CD4-positive, alpha-beta T cell treated with Interleukin-1 beta for 1 hour (primary cell): ENCODE data around the gene SEMA4D.

Experiments used
- DNase-seq, 2 donors: peaks; one replicate each; pipeline ENCODE4 v3.0.0-alpha.2; 2020 to 2022

Gene SEMA4D

DNA sequence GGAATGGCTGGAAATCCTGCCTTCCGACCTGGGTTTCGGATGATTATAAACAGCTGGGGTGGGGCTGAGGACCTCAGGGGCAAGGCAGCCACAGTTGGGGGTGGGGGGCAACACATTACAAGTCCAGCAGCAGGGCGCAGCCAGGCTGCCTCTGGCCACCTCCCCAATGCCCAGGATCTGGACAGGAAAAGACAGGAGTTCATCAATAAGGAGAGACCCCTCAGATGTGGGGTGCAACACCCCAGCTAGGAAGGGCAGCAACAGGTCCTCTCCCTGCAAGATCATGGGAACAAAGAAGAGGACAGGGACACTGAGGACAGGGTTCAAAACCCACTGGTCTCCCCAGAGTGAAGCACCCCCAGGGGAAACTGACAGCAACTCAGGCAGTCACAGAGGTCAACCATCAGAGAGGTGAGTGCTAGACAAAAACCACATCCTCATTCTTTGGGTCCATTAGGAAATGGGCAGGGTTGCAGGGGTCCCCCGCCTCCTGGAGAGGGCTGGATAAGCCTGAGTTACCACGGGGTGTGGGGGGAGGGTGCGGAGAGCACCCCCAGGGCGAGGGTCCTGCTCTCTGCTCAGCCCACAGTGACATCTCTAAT, 33.5 kb downstream of the SEMA4D start:
- DNase-seq = no peak

- DNase-seq = no peak
Observed at GRCh38 chr9:89462817-89463683, 34.9 kb downstream of the SEMA4D start.

- DNase-seq = no peak
Observed at GRCh38 chr9:89462199-89462598, 35.7 kb downstream of the SEMA4D start.

- no peak for DNase-seq
Observed at GRCh38 chr9:89461265-89461664, 36.6 kb downstream of the SEMA4D start.

- no peak for DNase-seq
Observed at GRCh38 chr9:89460551-89460950, 37.4 kb downstream of the SEMA4D start.

DNA sequence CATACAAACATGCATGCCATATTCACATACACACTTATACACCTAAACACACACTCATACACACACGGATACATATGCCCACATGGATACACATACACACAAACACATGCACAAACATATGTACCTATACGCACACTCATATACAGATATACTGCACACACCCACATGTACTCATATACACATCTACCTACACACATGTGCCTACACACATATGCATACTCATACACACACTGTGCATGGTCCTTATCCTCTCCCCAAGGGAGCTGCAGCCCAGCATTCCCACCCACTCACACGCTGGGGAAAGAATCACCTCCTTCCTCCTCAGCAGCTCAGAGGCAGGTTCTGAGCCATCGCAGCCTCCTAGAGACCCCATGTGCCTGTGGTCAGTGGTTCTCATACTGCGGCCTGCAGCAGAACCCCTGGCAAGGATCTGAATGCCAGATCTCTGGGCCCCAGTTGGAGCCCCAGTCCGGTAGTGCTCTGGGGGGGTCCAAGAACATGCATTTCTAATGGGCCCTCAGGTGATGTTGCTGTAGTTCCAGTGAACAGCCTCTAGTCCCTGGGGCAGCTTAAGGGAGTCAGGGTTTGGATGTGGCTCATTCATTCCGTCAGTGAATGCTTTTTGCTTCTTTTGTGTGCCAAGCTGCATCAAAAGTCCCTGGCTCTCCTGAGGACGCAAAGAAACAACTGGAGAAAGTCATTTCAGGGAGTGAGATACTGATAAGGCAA, 39.0 kb downstream of the SEMA4D start:
- DNase-seq = no peak

DNA sequence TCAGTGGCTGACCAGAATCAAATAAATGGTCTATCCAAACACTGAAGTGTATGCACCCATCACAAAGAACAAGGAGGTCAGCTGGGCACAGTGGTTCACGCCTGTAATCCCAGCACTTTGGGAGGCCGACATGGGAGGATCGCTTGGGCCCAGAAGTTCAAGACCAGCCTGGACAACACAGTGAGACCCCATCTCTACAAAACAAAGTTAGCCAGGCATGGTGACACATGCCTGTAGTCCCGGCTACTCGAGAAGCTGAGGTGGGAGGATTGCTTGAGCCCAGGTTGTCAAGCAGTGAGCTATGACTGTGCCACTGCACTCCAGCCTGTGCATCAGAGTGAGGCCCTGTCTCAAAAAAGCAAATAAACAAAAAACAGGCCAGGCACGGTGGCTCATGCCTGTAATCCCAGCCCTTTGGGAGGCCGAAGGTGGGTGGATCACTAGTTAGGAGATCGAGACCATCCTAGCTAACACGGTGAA, 40.5 kb downstream of the SEMA4D start:
- DNase-seq = no peak

GRCh38 chr9:89455356-89455824, 42.5 kb downstream of the SEMA4D start:
- DNase-seq = peak; percentile 50

DNA sequence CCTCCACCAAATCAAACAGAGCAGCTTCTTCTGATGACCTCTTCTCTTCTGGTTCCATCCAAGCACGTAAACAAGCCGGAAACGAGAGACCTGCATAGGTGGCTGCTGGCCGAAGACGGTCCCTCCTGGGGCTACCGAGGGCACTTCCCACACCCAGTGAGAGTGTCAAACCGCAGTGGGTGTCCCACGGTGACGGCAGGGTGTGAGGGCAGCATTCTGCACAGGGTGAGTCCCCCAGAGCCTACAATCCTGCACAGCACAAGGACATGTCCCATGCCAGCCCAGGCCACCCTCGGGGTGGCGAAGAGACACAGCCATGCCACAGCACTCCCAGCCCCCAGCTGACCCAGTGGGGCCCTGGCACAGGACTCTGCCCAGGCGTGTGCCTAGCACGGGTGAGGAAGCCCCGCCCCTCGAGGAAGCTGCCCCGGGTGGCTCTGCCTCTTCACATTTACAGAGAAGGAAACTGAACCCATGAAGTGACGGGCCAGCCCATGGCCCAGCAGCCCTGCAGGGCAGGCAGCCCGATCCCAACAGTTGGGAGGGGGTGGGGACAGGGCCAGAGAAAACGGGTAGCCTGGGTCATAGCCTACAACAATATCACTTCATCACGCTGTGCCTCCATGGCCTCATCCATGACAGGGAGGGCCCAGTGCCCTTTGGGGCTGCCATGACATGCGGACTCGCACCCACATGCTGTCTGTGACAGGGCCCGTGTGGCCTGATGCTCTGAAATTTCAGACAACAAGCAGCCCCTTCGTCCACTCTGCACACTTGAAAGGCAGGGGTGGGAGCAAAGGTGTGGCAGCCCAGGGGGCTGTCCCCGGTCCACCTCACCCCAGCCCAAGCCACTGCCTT, 43.2 kb downstream of the SEMA4D start:
- DNase-seq = no peak

DNA sequence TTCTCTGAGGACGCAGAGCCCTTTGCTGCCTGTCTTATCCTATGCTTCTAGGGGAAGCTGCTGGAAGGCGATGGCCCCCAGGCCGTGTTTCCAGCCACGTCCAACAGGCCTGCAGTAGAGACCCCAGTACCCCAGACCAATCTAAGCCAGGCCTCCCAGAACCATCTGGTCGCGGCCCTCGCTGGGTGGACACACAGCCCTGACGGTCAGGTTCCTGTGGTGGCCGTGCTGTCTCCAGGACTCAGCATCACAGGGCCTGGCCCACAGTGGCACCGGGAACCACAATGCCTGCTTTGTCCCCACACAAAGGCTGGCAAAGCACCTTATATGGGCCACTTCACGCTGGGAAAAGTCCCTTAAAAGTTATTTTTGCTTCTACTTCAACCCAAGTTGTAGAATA, 44.5 kb downstream of the SEMA4D start:
- DNase-seq = no peak

GRCh38 chr9:89452561-89452960, 45.4 kb downstream of the SEMA4D start:
- DNase-seq = no peak

GRCh38 chr9:89450213-89450612, 47.7 kb downstream of the SEMA4D start:
- DNase-seq = no peak

DNA sequence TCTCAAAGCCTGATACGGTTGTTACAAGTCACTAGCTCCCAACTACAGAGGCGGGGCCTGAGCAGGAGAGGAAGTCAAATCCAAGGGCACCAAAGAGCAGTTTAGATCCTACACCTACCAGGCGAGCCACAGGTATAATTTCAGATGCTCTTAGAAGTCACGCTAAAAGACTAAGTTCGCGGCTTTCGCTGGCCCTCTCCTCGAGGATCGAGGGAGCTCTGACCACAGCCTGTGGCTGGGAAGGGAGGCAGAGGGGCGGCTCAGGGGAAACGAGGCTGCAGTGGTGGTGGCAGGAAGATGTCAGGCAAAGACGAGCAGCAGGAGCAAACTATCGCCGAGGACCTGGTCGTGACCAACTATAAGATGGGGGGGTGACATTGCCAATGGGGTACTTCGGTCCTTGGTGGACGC, 48.6 kb downstream of the SEMA4D start:
- DNase-seq = no peak

- no peak for DNase-seq
Observed at GRCh38 chr9:89448821-89449220, 49.1 kb downstream of the SEMA4D start.

GRCh38 chr9:89448381-89448780, 49.5 kb downstream of the SEMA4D start:
- DNase-seq = peak in 1 of 2 donors; percentile 28

- no peak for DNase-seq
Observed at GRCh38 chr9:89447416-89447815, 50.5 kb downstream of the SEMA4D start.

- no peak for DNase-seq
Observed at GRCh38 chr9:89446961-89447310, 51.0 kb downstream of the SEMA4D start.

GRCh38 chr9:89446261-89446960, 51.5 kb downstream of the SEMA4D start:
- DNase-seq = no peak

DNA sequence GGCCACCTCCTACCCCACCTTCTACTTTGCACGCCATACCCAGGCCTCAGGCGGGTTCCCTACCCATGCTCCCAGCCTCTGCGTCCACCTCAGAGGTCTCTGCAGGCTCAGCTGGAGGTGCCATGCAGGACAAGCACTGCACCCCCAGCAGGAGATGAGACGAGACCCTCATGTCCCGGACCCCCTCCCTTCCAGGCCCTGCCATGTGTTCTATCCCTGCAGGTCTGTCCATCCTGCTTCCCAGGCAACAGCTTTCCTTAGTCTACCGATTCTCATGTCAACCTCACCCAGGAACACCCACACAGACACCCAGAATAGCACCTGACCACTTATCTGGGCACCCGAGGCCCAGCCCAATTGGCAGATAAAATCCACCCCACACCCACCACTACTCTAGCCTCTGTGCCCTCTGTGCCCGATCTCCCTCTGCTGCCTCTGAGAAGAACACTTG, 52.1 kb downstream of the SEMA4D start:
- DNase-seq = no peak

- DNase-seq = no peak
Observed at GRCh38 chr9:89444925-89445765, 52.8 kb downstream of the SEMA4D start.

GRCh38 chr9:89444274-89444673, 53.6 kb downstream of the SEMA4D start:
- DNase-seq = peak; percentile 67 to 69
